HFF-Myc (cell line): Measurements from ENCODE around the gene GRIN1.

Source experiments
- DNase-seq: peaks from one replicate; pipeline ENCODE4 v3.0.0-alpha.2; 2011; ENCODE audit warnings: low read depth; ENCODE audit errors: extremely low read depth
- H3K4me3 ChIP-seq: replicated peaks from 2 replicates; pipeline ENCODE4 v1.5.1; 2011; ENCODE audit warnings: low read depth, mild to moderate bottlenecking, control low read depth, low read length
- TF ChIP-seq, protein P1 (sequence below): IDR thresholded peaks from 2 replicates; pipeline ENCODE4 v1.5.1; 2012; ENCODE audit warnings: mild to moderate bottlenecking, low read depth, low read length, control low read depth; ENCODE audit errors: missing control alignments

Gene GRIN1

GRCh38 chr9:137169896-137170358, 31.0 kb downstream of the GRIN1 start, which contains the start of gene LRRC26:
Gene LRRC26, minus strand, starts transcription at chr9:137170051. Its CDS starts 108 bp downstream, at chr9:137169943.
- TF ChIP-seq, protein P1, sequence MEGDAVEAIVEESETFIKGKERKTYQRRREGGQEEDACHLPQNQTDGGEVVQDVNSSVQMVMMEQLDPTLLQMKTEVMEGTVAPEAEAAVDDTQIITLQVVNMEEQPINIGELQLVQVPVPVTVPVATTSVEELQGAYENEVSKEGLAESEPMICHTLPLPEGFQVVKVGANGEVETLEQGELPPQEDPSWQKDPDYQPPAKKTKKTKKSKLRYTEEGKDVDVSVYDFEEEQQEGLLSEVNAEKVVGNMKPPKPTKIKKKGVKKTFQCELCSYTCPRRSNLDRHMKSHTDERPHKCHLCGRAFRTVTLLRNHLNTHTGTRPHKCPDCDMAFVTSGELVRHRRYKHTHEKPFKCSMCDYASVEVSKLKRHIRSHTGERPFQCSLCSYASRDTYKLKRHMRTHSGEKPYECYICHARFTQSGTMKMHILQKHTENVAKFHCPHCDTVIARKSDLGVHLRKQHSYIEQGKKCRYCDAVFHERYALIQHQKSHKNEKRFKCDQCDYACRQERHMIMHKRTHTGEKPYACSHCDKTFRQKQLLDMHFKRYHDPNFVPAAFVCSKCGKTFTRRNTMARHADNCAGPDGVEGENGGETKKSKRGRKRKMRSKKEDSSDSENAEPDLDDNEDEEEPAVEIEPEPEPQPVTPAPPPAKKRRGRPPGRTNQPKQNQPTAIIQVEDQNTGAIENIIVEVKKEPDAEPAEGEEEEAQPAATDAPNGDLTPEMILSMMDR = no peak
- no peak for DNase-seq
- 0 out of 2 replicates have a peak within 1 kb of the TSS, but pooled peaks have one; percentile 7 for H3K4me3 ChIP-seq

DNA sequence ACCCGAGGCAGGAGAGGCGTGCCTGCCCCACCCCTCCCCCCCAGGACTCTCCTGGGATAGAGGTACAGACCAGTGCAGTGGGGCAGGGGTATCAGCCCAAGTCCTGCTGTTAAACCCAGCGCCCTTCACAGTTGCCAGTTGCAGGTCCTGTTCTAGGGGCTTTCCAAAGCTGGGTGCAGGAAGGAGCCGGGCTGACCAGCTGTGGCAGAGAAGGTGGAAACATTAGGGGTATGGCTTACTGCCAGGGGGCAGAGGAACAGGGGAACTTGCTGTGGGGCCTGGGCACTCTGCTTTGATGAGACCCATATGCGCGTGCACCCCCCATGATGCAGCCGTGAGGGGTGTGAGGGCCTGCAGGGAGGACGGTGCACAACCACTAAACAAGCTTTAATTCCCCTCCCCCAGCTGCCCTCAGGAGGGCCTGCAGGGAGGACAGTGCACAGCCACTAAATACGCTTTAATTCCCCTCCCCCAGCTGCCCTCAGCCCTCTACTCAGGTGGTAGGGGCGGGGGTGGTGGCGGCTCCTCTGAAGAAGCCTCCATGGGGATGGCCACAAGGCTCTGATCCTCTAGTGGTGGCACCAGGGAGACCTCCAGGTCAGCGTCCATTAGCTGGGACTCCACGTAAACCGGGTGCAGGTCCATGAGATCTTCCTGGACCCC, 31.7 kb downstream of the GRIN1 start:
- TF ChIP-seq, protein P1 = no peak
- no peak overlapping the region for H3K4me3 ChIP-seq
- no peak for DNase-seq

DNA sequence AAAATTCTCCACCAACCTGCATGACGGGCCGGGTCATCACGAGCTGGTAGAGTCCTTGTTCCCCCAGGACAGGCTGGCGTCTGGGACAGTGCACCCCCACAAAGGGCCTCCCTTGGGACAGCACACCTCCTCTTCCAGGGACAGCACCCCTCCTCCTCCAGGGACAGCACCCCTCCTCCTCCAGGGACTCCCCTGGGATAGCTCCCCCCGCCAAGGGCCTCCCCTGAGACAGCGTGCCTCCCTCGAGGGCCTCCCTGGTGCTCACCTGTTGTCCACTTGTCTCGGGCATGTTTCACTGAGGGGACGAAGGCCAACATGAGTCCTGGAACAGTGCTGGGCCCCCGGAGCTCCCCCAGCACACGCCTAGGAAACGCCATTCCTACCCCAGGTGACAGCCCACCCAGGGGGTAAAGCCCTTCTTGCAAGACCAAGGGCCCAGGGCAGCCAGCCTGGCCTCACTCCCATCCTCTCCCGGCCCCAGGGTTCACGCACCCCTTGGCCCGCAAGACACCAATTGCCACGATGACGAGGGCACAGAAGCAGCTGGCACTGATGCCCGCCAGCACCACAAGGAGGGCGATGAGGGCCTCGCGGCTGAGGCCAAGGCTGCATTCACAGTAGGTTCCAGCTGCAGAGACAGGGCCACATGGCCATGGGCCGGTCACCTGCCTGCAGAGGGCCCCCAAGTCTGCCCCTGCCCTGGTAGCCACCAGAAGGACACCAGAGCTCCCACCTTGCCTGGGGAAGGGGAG, 32.4 kb downstream of the GRIN1 start:
- H3K4me3 ChIP-seq = no peak overlapping the region

GRCh38 chr9:137172901-137173795, 34.2 kb downstream of the GRIN1 start:
- no peak overlapping the region for H3K4me3 ChIP-seq
- TF ChIP-seq, protein P1 = no peak
- DNase-seq = no peak

More for the DNA sequence above, 32.4 kb downstream of the GRIN1 start:
- TF ChIP-seq, protein P1 = no peak
- no peak for DNase-seq

- H3K4me3 ChIP-seq = no peak overlapping the region
- TF ChIP-seq, protein P1 = no peak
- DNase-seq = no peak
These were observed 35.1 kb downstream of the GRIN1 start for GRCh38 chr9:137173796-137174664.
